Stimulated activated CD4-positive, alpha-beta T cell treated with anti-CD3 and anti-CD28 coated beads, Interleukin-2, amount 100 ng/mL, for 48 hours (primary cell): ENCODE measurements around the gene RAD51B.

ENCODE experiments used
- DNase-seq, 2 donors: peaks; one replicate each; pipeline ENCODE4 v3.0.0-alpha.2; 2020

Gene RAD51B

GRCh38 chr14:68594737-68595380 is 775.3 kb downstream of the RAD51B start:
- no peak for DNase-seq

GRCh38 chr14:68596211-68596610 is 776.6 kb downstream of the RAD51B start:
- DNase-seq = no peak

- DNase-seq = no peak
Measured at GRCh38 chr14:68596701-68597100, 777.1 kb downstream of the RAD51B start.

GRCh38 chr14:68598089-68598488 is 778.5 kb downstream of the RAD51B start:
- no peak for DNase-seq

- no peak for DNase-seq
Measured at GRCh38 chr14:68598621-68599447, 779.3 kb downstream of the RAD51B start.

GRCh38 chr14:68599896-68600610 is 780.5 kb downstream of the RAD51B start:
- DNase-seq = no peak

- no peak for DNase-seq
Measured at GRCh38 chr14:68602507-68602906, 782.9 kb downstream of the RAD51B start.

- DNase-seq = no peak
Measured at GRCh38 chr14:68603533-68604360, 784.2 kb downstream of the RAD51B start.

- no peak for DNase-seq
Measured at GRCh38 chr14:68604361-68604730, 784.8 kb downstream of the RAD51B start.

- DNase-seq = no peak
Measured at GRCh38 chr14:68604822-68605221, 785.2 kb downstream of the RAD51B start.

GRCh38 chr14:68606176-68606575 is 786.6 kb downstream of the RAD51B start:
- no peak for DNase-seq

- no peak for DNase-seq
Measured at GRCh38 chr14:68606644-68607043, 787.1 kb downstream of the RAD51B start.

GRCh38 chr14:68607081-68607866 is 787.7 kb downstream of the RAD51B start:
- no peak for DNase-seq

- no peak for DNase-seq
Measured at GRCh38 chr14:68607867-68608573, 788.4 kb downstream of the RAD51B start.

GRCh38 chr14:68608574-68608962 is 789.0 kb downstream of the RAD51B start:
- DNase-seq = no peak

- no peak for DNase-seq
Measured at GRCh38 chr14:68609012-68609411, 789.4 kb downstream of the RAD51B start.

GRCh38 chr14:68610251-68610793 is 790.7 kb downstream of the RAD51B start:
- no peak for DNase-seq

GRCh38 chr14:68611599-68611998 is 792.0 kb downstream of the RAD51B start:
- no peak for DNase-seq

- no peak for DNase-seq
Measured at GRCh38 chr14:68612049-68612448, 792.5 kb downstream of the RAD51B start.

GRCh38 chr14:68616221-68616902 is 796.8 kb downstream of the RAD51B start:
- no peak for DNase-seq
